ENCODE measurements around the gene ARL6IP4. TPM values are rescaled to one million over a fixed set of nuclear protein-coding genes. Genes with fewer than 3 reads are reported as not detected.

Gene ARL6IP4
- total RNA-seq, 2 donors from 2014 or later = 173 to 228 TPM

GRCh38 chr12:122994781-122995502 is 14.5 kb downstream of the ARL6IP4 start:
- Histone ChIP-seq H3K27me3 (replicated peaks; ENCODE audit: insufficient read depth) (no peaks in the 10 kb centered on the region), H3K4me3 (no peak overlapping the region), H3K9me3 (no peaks in the 10 kb centered on the region), H3K27ac (no peak overlapping the region), H3K4me1 (ENCODE audit: control insufficient read depth in 1 of 2, low read depth in 2 of 2) (no peaks in the 10 kb centered on the region), H3K36me3 (peaks cover 6% of the 10 kb centered on the region)
- ATAC-seq (ENCODE audit: insufficient number of reproducible peaks, low FRiP score, low read depth) (no peak), DNase-seq (ENCODE audit: low spot score) (no peak)
- no peak for TF ChIP-seq CTCF (IDR thresholded peaks at IDR 0.05)

- no peak overlapping the region for H3K27ac ChIP-seq
- H3K36me3 ChIP-seq = peaks cover 4% of the 10 kb centered on the region
- no peaks in the 10 kb centered on the region for H3K9me3 ChIP-seq
- no peak overlapping the region for H3K4me3 ChIP-seq
- ATAC-seq (ENCODE audit: insufficient number of reproducible peaks, low FRiP score, low read depth) (no peak), DNase-seq (ENCODE audit: low spot score) (no peak)
- H3K4me1 ChIP-seq (ENCODE audit: control insufficient read depth in 1 of 2, low read depth in 2 of 2) = no peaks in the 10 kb centered on the region
- no peak for TF ChIP-seq CTCF (IDR thresholded peaks at IDR 0.05)
- no peaks in the 10 kb centered on the region for H3K27me3 ChIP-seq (replicated peaks; ENCODE audit: insufficient read depth)
These were observed 15.2 kb downstream of the ARL6IP4 start for GRCh38 chr12:122995503-122996187.

- no peaks in the 10 kb centered on the region for H3K9me3 ChIP-seq
- no peaks in the 10 kb centered on the region for H3K27me3 ChIP-seq (replicated peaks; ENCODE audit: insufficient read depth)
- no peak overlapping the region for H3K27ac ChIP-seq
- H3K36me3 ChIP-seq = peaks cover 4% of the 10 kb centered on the region
- H3K4me3 ChIP-seq = no peak overlapping the region
- ATAC-seq (ENCODE audit: insufficient number of reproducible peaks, low FRiP score, low read depth) (no peak), DNase-seq (ENCODE audit: low spot score) (no peak)
- TF ChIP-seq CTCF (IDR thresholded peaks at IDR 0.05) = no peak
- H3K4me1 ChIP-seq (ENCODE audit: control insufficient read depth in 1 of 2, low read depth in 2 of 2) = no peaks in the 10 kb centered on the region
These were observed 15.7 kb downstream of the ARL6IP4 start for GRCh38 chr12:122996188-122996601.

- no peak for TF ChIP-seq CTCF (IDR thresholded peaks at IDR 0.05)
- ATAC-seq (ENCODE audit: insufficient number of reproducible peaks, low FRiP score, low read depth) (no peak), DNase-seq (ENCODE audit: low spot score) (no peak)
- Histone ChIP-seq H3K36me3 (peaks cover 4% of the 10 kb centered on the region), H3K27ac (no peak overlapping the region), H3K4me1 (ENCODE audit: control insufficient read depth in 1 of 2, low read depth in 2 of 2) (no peaks in the 10 kb centered on the region), H3K4me3 (no peak overlapping the region), H3K27me3 (replicated peaks; ENCODE audit: insufficient read depth) (no peaks in the 10 kb centered on the region), H3K9me3 (no peaks in the 10 kb centered on the region)
These were observed 16.3 kb downstream of the ARL6IP4 start for GRCh38 chr12:122996621-122997342.

Measured in thoracic aorta (tissue), 2 donors.